Activated CD4-positive, alpha-beta memory T cell treated with anti-CD3 and anti-CD28 coated beads, Interleukin-2, amount 10 ng/mL, durations not matched to agents 7 days and 5 days (primary cell): Measurements from ENCODE around the gene SERPINE1. TPM values are rescaled to one million over a fixed set of nuclear protein-coding genes. Genes with fewer than 3 reads are reported as not detected.
A peak's percentile ranks its signal among the peaks of the same experiment; 100 is the strongest.
"Not testable (repeated sequence)": the region's sequence is repeated elsewhere in the genome, so short reads cannot be mapped to it uniquely, and the experiment has no call there.

Experiments
- CTCF ChIA-PET: fragments of 350-600 bp; sonication (Branson Sonifier 250); formaldehyde crosslinking; loops from one replicate; lab custom pipeline; 2021; ENCODE audit warnings: antibody characterized with exemption, inconsistent platforms; lab: Charles Lee
- POLR2A ChIA-PET: fragments of 350-600 bp; sonication (Branson Sonifier 250); formaldehyde crosslinking; loops from one replicate; lab custom pipeline; 2021; ENCODE audit warnings: antibody characterized with exemption; lab: Charles Lee
- DNase-seq: peaks from one replicate; pipeline ENCODE4 v3.0.0-alpha.2; 2020
- H3K27ac Mint-ChIP-seq: one replicate; pipeline ENCODE4 v1.8.0; 2021; ENCODE audit warnings: mild to moderate bottlenecking, mixed read lengths
- H3K27me3 Mint-ChIP-seq: one replicate; pipeline ENCODE4 v1.8.0; 2021; ENCODE audit warnings: mixed read lengths
- H3K36me3 Mint-ChIP-seq: one replicate; pipeline ENCODE4 v1.8.0; 2021; ENCODE audit warnings: low read depth, mixed read lengths
- H3K4me1 Mint-ChIP-seq: one replicate; pipeline ENCODE4 v1.8.0; 2021; ENCODE audit warnings: mixed read lengths
- H3K4me3 Mint-ChIP-seq: one replicate; pipeline ENCODE4 v1.8.0; 2021; ENCODE audit warnings: mild to moderate bottlenecking, mixed read lengths
- H3K9me3 Mint-ChIP-seq: one replicate; pipeline ENCODE4 v1.8.0; 2021; ENCODE audit warnings: mixed read lengths
- total RNA-seq, 2 experiments: library from RNA; stranded (reverse); gene quantifications; one replicate each; pipeline ENCODE4 v1.2.3, GENCODE V29; 2021

The SERPINE1 gene
- total RNA-seq, 2 experiments from 2014 or later = 0.23 to 0.28 TPM

DNA sequence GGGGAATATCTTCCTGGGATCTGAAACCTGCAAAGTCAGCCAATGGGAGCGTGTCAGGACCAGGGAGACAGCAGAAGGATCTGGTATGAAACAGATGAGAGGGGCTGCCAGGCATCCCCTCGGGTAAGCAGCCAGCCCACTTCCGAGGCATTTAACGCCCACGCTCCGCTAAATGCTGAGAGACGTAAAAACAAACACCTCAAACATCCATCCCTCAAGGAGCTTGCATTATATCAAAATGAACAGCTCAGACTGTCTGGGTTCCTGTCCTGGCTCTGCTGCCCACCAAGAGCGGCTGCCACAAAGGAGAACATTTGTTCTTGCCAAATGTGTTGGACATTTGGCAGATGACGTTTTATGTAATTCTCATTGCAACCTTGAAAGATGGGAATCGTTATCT, 7.0 kb upstream of the SERPINE1 start:
- H3K4me1 Mint-ChIP-seq = peaks cover 16% of the 10 kb centered on the region
- no peak overlapping the region for H3K4me3 Mint-ChIP-seq
- no peaks in the 10 kb centered on the region for H3K36me3 Mint-ChIP-seq
- H3K27ac Mint-ChIP-seq = no peak overlapping the region
- CTCF ChIA-PET = interaction anchor here (1.0 kb wide), 1 partner anchor 24 kb away, joined by 4 read pairs; no protein-coding TSS in a partner anchor
- POLR2A ChIA-PET = no interaction called here
- no peaks in the 10 kb centered on the region for H3K9me3 Mint-ChIP-seq
- peaks cover 46% of the 10 kb centered on the region for H3K27me3 Mint-ChIP-seq
- DNase-seq = no peak

- POLR2A ChIA-PET = no interaction called here
- H3K9me3 Mint-ChIP-seq = no peaks in the 10 kb centered on the region
- CTCF ChIA-PET = interaction anchor here (1.0 kb wide), 1 partner anchor 24 kb away, joined by 4 read pairs; no protein-coding TSS in a partner anchor
- no peak for DNase-seq
- peaks cover 50% of the 10 kb centered on the region for H3K27me3 Mint-ChIP-seq
- H3K27ac Mint-ChIP-seq = no peak overlapping the region
- no peaks in the 10 kb centered on the region for H3K36me3 Mint-ChIP-seq
- H3K4me3 Mint-ChIP-seq = no peak overlapping the region
- H3K4me1 Mint-ChIP-seq = peaks cover 21% of the 10 kb centered on the region
Observed at GRCh38 chr7:101120315-101120714, 6.6 kb upstream of the SERPINE1 start.

GRCh38 chr7:101121631-101121990, 5.3 kb upstream of the SERPINE1 start:
- POLR2A ChIA-PET, CTCF ChIA-PET: not testable (repeated sequence)

GRCh38 chr7:101121991-101122932, 4.6 kb upstream of the SERPINE1 start:
- H3K27ac Mint-ChIP-seq = no peak overlapping the region
- peaks cover 39% of the 10 kb centered on the region for H3K4me1 Mint-ChIP-seq
- POLR2A ChIA-PET = interaction anchor here (1.2 to 1.4 kb wide), 2 partner anchors 22 to 36 kb away, joined by 3 to 8 read pairs; partner anchors contain the start of gene TRIM56
- peak overlapping the region; percentile 32 for H3K4me3 Mint-ChIP-seq
- DNase-seq = no peak
- CTCF ChIA-PET = interaction anchor here (0.6 to 5.5 kb wide), 7 partner anchors 11 to 221 kb away, joined by 3 to 26 read pairs (median 5); no protein-coding TSS in a partner anchor
- no peaks in the 10 kb centered on the region for H3K36me3 Mint-ChIP-seq
- peaks cover 67% of the 10 kb centered on the region for H3K27me3 Mint-ChIP-seq
- H3K9me3 Mint-ChIP-seq = no peaks in the 10 kb centered on the region

More at GRCh38 chr7:101121631-101121990, 5.3 kb upstream of the SERPINE1 start:
- H3K27ac Mint-ChIP-seq, DNase-seq, H3K9me3 Mint-ChIP-seq, H3K4me3 Mint-ChIP-seq, H3K36me3 Mint-ChIP-seq: not testable (repeated sequence)
- peaks cover 33% of the 10 kb centered on the region for H3K4me1 Mint-ChIP-seq
- H3K27me3 Mint-ChIP-seq = peaks cover 60% of the 10 kb centered on the region

DNA sequence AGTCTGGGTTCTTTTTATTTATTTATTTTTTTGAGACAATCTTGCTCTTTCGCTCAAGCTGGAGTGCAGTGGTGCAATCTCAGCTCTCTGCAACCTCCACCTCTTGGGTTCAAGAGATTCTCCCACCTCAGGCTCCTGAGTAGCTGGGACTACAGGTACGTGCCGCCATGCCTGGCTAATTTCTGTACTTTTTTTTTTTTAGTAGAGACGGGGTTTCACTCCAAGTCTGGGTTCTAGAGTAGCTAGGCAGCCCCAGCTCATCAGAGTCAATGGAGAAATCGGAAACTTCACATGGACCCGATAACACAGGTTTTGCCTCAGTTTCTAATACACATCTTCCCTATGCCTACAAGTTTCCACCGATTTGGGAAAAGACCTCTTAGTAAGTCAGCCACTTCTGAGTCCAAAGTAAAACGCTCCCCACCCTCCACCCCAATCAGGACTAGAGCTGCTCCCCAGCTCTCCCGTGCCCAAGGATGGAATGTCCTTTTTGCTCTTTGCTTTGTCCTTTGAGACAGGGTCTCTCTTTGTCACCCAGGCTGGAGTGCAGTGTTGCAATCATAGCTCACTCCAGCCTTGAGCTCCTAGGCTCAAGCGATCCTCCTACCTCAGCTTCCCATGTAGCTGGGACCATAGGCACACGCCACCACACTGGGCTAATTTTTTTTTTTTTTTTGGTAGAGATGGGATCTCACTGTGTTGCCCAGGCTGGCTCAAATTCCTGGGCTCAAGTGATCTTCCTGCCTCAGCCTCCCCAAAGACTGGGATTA, 3.8 kb upstream of the SERPINE1 start:
- peaks cover 48% of the 10 kb centered on the region for H3K4me1 Mint-ChIP-seq
- H3K27me3 Mint-ChIP-seq = peaks cover 74% of the 10 kb centered on the region
- no peaks in the 10 kb centered on the region for H3K36me3 Mint-ChIP-seq
- H3K9me3 Mint-ChIP-seq = no peaks in the 10 kb centered on the region
- POLR2A ChIA-PET = interaction anchor here (1.2 to 1.4 kb wide), 2 partner anchors 21 to 37 kb away, joined by 3 to 8 read pairs; partner anchors contain the start of gene TRIM56
- no peak overlapping the region for H3K4me3 Mint-ChIP-seq
- CTCF ChIA-PET = interaction anchor here (0.6 to 5.5 kb wide), 7 partner anchors 11 to 1146 kb away, joined by 3 to 26 read pairs (median 5); no protein-coding TSS in a partner anchor
- DNase-seq = no peak
- no peak overlapping the region for H3K27ac Mint-ChIP-seq

DNA sequence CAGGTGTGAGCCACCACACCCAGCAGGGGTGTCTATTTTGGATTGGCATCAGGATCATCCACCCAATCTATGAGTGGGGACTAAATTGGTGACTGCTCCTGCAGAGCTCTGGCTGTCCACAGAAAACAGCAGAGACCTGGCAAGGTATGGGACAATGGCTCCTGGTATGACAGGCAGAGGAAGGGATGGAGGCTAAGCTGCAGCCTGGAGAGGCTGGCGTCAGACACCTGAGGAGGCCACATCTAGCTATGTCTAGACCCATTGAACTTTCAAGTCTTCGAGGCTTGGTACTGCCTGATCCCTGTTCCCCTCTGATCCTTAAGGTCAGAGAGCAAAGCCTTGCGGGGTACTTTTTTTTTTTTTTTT, 3.2 kb upstream of the SERPINE1 start:
- H3K27ac Mint-ChIP-seq = no peak overlapping the region
- ChIA-PET CTCF (interaction anchor here (0.7 to 5.5 kb wide), 4 partner anchors 11 to 44 kb away, joined by 3 to 26 read pairs (median 14); no protein-coding TSS in a partner anchor), POLR2A (no interaction called here)
- DNase-seq = no peak
- no peak overlapping the region for H3K4me3 Mint-ChIP-seq
- no peaks in the 10 kb centered on the region for H3K9me3 Mint-ChIP-seq
- peaks cover 78% of the 10 kb centered on the region for H3K27me3 Mint-ChIP-seq
- no peaks in the 10 kb centered on the region for H3K36me3 Mint-ChIP-seq
- H3K4me1 Mint-ChIP-seq = peaks cover 51% of the 10 kb centered on the region

DNA sequence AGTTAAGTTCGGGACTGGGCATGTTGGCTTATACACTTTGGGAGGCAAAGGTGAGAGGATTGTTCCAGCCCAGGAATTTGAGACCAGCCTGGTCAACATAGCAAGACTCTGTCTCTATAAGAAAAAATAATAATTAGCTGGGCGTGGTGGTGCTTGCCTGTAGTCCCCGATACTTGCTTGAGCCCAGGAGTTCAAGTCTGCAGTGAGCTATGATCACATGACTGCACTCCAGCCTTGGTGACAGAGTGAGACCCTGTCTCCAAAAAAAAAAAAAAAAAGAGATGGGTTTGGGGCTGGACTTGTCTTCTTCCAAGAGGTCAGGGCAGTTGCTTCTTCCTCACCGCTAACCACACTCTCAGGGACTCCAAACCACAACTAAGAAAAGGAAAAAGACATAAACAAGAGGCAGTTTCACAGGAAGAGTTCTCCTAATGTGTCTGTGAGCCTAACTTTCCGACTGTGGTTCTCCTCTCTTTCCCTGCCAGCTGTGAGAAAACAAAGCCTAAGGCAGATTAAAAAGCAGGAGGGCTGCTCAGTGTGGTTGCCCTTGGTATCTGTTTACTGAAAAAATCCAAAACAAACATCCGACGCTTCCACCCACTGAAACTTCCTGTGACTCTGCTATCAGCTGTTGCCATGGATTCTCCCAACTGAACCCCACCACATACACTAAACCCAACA, 2.4 kb upstream of the SERPINE1 start:
- H3K27ac Mint-ChIP-seq = peak overlapping the region; percentile 10
- no peaks in the 10 kb centered on the region for H3K9me3 Mint-ChIP-seq
- H3K36me3 Mint-ChIP-seq = no peaks in the 10 kb centered on the region
- CTCF ChIA-PET = interaction anchor here (1.2 to 5.5 kb wide), 3 partner anchors 14 to 28 kb away, joined by 3 to 26 read pairs (median 23); no protein-coding TSS in a partner anchor
- POLR2A ChIA-PET = interaction anchor here (1.0 kb wide), 1 partner anchor 30 kb away, joined by 3 read pairs; no protein-coding TSS in a partner anchor
- DNase-seq = no peak
- H3K4me3 Mint-ChIP-seq = no peak overlapping the region
- peaks cover 74% of the 10 kb centered on the region for H3K27me3 Mint-ChIP-seq
- H3K4me1 Mint-ChIP-seq = peaks cover 51% of the 10 kb centered on the region

GRCh38 chr7:101125989-101126650, 784 bp upstream of the SERPINE1 start:
- H3K27ac Mint-ChIP-seq = no peak overlapping the region
- peaks cover 51% of the 10 kb centered on the region for H3K4me1 Mint-ChIP-seq
- POLR2A ChIA-PET = interaction anchor here (1.0 to 1.4 kb wide), 4 partner anchors 10 to 691 kb away, joined by 3 to 6 read pairs (median 3); partner anchors contain the start of genes PLOD3 and TRIM56
- CTCF ChIA-PET = interaction anchor here (1.0 to 5.5 kb wide), 4 partner anchors 12 to 421 kb away, joined by 3 to 26 read pairs (median 10); partner anchors contain the start of gene PLOD3
- peaks cover 64% of the 10 kb centered on the region for H3K27me3 Mint-ChIP-seq
- H3K36me3 Mint-ChIP-seq = no peaks in the 10 kb centered on the region
- DNase-seq = peak; percentile 35
- peak overlapping the region; percentile 59 for H3K4me3 Mint-ChIP-seq
- no peaks in the 10 kb centered on the region for H3K9me3 Mint-ChIP-seq

DNA sequence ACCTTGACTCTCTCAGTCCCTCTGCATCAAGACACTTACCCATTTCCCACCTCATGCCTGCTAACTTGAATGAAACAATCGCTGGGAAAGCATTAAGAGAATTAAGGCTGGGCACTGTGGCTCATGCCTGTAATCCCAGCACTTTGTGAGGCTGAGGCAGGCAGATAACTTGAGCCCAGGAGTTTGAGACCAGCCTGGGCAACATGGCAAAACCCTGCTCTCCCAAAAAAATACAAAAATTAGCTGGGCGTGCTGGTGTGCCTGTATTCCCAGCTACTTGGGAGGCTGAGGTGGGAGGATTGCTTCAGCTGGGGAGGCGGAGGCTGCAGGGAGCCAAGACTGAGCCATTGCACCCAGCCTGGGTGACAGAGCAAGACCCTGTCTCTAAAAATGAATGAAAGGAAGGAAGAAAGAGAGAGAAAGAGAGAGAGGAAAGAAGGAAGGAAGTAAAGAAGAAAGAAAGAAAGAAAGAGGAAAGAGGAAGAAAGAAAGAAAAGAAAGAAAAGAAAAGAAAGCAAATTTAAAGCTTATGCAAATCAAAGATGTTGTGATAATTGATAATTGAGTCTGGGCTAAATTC, 646 bp downstream of the SERPINE1 start:
- no peaks in the 10 kb centered on the region for H3K36me3 Mint-ChIP-seq
- peaks cover 43% of the 10 kb centered on the region for H3K4me1 Mint-ChIP-seq
- POLR2A ChIA-PET = interaction anchor here (1.4 kb wide), 2 partner anchors 8 to 42 kb away, joined by 3 to 6 read pairs; partner anchors contain the start of gene TRIM56
- H3K27me3 Mint-ChIP-seq = peaks cover 57% of the 10 kb centered on the region
- no peak overlapping the region for H3K27ac Mint-ChIP-seq
- no peaks in the 10 kb centered on the region for H3K9me3 Mint-ChIP-seq
- DNase-seq = no peak
- peak overlapping the region; percentile 59 for H3K4me3 Mint-ChIP-seq
- CTCF ChIA-PET = interaction anchor here (2.9 to 5.5 kb wide), 2 partner anchors 11 to 16 kb away, joined by 15 to 26 read pairs; no protein-coding TSS in a partner anchor

GRCh38 chr7:101128040-101128834, 1.3 kb downstream of the SERPINE1 start:
- ChIA-PET CTCF (interaction anchor here (2.9 kb wide), 1 partner anchor 15 kb away, joined by 15 read pairs; no protein-coding TSS in a partner anchor), POLR2A (no interaction called here)
- no peak for DNase-seq
- peaks cover 42% of the 10 kb centered on the region for H3K4me1 Mint-ChIP-seq
- H3K4me3 Mint-ChIP-seq = no peak overlapping the region
- H3K9me3 Mint-ChIP-seq = no peaks in the 10 kb centered on the region
- peaks cover 54% of the 10 kb centered on the region for H3K27me3 Mint-ChIP-seq
- H3K27ac Mint-ChIP-seq = no peak overlapping the region
- no peaks in the 10 kb centered on the region for H3K36me3 Mint-ChIP-seq
